GM10248 (cell line): ENCODE measurements around the gene LGR5.

Experiments
- CTCF ChIA-PET: fragments of 300-600 bp; sonication (Branson Sonifier 250); formaldehyde crosslinking; extraction: SDS; loops from one replicate; lab custom pipeline; 2021; ENCODE audit warnings: antibody characterized with exemption; lab: Yijun Ruan, JAX
- POLR2A ChIA-PET: fragments of 350-650 bp; sonication (Branson Sonifier 250); formaldehyde crosslinking; extraction: SDS; loops from one replicate; lab custom pipeline; 2020; ENCODE audit warnings: antibody characterized with exemption; lab: Yijun Ruan, JAX
- DNase-seq: peaks from one replicate; pipeline ENCODE4 v3.0.0; 2012; ENCODE audit errors: extremely low spot score
- CTCF ChIP-seq: IDR thresholded peaks from 2 replicates; pipeline ENCODE4 v1.5.1; 2012; ENCODE audit warnings: mild to moderate bottlenecking, low read depth; ENCODE audit errors: extremely low read depth, missing control alignments, control extremely low read depth

Gene LGR5

GRCh38 chr12:71441836-71442566, 2.4 kb downstream of the LGR5 start:
- CTCF ChIA-PET: no interaction called here
- no peak for TF ChIP-seq CTCF
- POLR2A ChIA-PET: no interaction called here
- DNase-seq: no peak

- POLR2A ChIA-PET: no interaction called here
- TF ChIP-seq CTCF: no peak
- no peak for DNase-seq
- CTCF ChIA-PET: no interaction called here
These were observed 3.0 kb downstream of the LGR5 start for GRCh38 chr12:71442567-71442931.

- CTCF ChIA-PET: interaction anchor here (1.1 to 1.5 kb wide), 2 partner anchors 53 to 60 kb away, joined by 3 to 4 read pairs; no protein-coding TSS in a partner anchor
- TF ChIP-seq CTCF: no peak
- no peak for DNase-seq
- POLR2A ChIA-PET: no interaction called here
These were observed 5.5 kb downstream of the LGR5 start for GRCh38 chr12:71445071-71445470.

- TF ChIP-seq CTCF: no peak
- DNase-seq: no peak
- ChIA-PET CTCF (interaction anchor here (1.4 kb wide), 1 partner anchor 9 kb away, joined by 7 read pairs; no protein-coding TSS in a partner anchor), POLR2A (no interaction called here)
These were observed 8.1 kb downstream of the LGR5 start for GRCh38 chr12:71447691-71448132.

GRCh38 chr12:71448150-71448581, 8.6 kb downstream of the LGR5 start:
- TF ChIP-seq CTCF: no peak
- DNase-seq: no peak
- ChIA-PET CTCF (interaction anchor here (1.4 kb wide), 1 partner anchor 9 kb away, joined by 7 read pairs; no protein-coding TSS in a partner anchor), POLR2A (no interaction called here)

GRCh38 chr12:71449373-71450070, 9.9 kb downstream of the LGR5 start:
- CTCF ChIA-PET: interaction anchor here (1.0 kb wide), 1 partner anchor 83 kb away, joined by 3 read pairs; no protein-coding TSS in a partner anchor
- no peak for TF ChIP-seq CTCF
- DNase-seq: no peak
- POLR2A ChIA-PET: no interaction called here
